ENCODE results near the gene EYA2. TPM values are rescaled to one million over a fixed set of nuclear protein-coding genes. Genes with fewer than 3 reads are reported as not detected.

Gene EYA2
- total RNA-seq, 2 experiments from 2014 or later: not detected

DNA sequence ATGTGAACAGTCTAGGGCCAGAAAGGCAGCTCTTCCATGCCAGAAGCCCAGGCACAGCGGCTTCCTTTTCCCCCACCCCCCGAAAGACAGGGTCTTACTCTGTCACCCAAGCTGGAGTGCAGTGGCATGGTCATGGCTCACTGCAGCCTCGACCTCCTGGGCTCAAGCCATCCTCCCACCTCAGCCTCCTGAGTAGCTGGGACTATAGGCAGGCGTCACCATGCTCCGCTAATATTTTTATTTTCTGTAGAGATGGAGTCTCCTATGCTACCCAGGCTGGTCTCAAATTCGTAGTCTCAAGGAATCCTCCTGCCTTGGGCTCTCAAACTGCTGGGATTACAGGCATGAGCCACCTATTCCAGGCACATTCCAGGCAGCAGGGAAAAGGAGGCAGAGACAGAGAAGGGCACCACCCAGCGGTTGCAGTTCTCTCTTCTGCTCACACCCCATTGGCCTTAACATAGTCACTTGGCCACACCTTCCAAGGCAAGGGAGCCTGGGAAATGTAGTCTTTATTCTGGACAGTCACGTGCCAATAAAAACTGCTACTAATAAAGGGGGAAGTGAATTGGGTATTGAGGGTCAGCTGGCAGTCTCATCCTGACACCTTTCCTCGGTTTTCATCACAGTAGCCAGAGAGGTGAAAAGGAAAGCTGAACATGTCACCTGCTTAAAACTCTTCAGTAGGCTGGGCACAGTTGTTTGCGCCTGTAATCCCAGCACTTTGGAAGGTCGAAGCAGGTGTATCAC, 255.9 kb downstream of the EYA2 start:
- Mint-ChIP-seq H3K27ac (no peak overlapping the region), H3K4me3 (no peak overlapping the region), H3K9me3 (no peaks in the 10 kb centered on the region), H3K4me1 (ENCODE audit: low read depth) (no peaks in the 10 kb centered on the region), H3K36me3 (ENCODE audit: low read depth) (no peaks in the 10 kb centered on the region), H3K27me3 (ENCODE audit: low read depth) (peaks cover 6% of the 10 kb centered on the region)
- CTCF ChIA-PET: interaction anchor here (0.7 kb wide), 1 partner anchor 11 kb away, joined by 4 read pairs; no protein-coding TSS in a partner anchor
- peak; percentile 25 for DNase-seq
- intact Hi-C loops (cut with micrococcal nuclease): loop anchor here (1.0 kb wide), 1 partner anchor 392 kb away; no protein-coding TSS in a partner anchor

DNA sequence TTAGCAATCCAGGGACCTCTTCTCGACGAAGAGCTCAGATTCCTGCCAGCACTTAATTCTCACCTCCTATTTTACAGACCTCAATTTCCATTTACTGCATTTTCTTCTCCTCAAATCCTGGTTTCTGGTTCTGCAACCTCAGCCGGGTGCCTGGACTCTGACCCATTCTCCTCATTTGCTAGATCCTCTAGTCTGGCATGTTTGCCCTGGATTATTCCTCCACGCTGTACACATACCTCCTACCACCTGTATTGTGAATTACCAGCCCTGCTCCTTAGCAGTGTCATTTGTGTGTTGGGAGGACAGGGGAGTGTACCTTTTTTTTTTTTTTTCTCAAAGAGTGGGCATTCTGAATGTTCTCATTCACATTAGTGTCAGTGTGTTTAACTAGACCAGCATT, 257.4 kb downstream of the EYA2 start:
- Mint-ChIP-seq H3K27me3 (ENCODE audit: low read depth) (peaks cover 7% of the 10 kb centered on the region), H3K27ac (no peak overlapping the region), H3K4me3 (no peak overlapping the region), H3K9me3 (no peaks in the 10 kb centered on the region), H3K4me1 (ENCODE audit: low read depth) (no peaks in the 10 kb centered on the region), H3K36me3 (ENCODE audit: low read depth) (no peaks in the 10 kb centered on the region)
- CTCF ChIA-PET: interaction anchor here (0.7 kb wide), 1 partner anchor 39 kb away, joined by 3 read pairs; no protein-coding TSS in a partner anchor
- DNase-seq: no peak
- intact Hi-C loops (cut with micrococcal nuclease): no loop called here

DNA sequence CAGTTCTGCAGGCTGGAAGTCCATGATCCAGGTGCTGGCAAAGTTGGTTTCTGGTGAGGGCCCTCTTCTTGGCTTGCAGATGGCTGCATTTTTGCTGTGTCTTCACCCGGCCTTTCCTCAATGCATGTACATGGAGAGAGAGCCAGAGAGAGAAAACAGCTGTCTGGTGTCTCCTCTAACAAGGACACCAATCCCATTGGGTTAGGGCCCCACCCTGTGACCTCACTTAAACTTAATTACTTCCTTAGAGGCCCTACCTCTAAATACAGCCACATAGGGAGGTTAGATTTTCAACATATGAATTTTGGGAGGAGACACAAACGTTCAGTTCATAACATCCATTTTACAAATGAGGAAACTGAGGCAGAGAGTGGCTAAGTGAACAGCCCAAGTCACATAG, 259.4 kb downstream of the EYA2 start:
- no peak overlapping the region for H3K4me3 Mint-ChIP-seq
- no peaks in the 10 kb centered on the region for H3K36me3 Mint-ChIP-seq (ENCODE audit: low read depth)
- intact Hi-C loops (cut with micrococcal nuclease): no loop called here
- H3K27me3 Mint-ChIP-seq (ENCODE audit: low read depth): peaks cover 7% of the 10 kb centered on the region
- no peak overlapping the region for H3K27ac Mint-ChIP-seq
- H3K9me3 Mint-ChIP-seq: no peaks in the 10 kb centered on the region
- CTCF ChIA-PET: no interaction called here
- no peaks in the 10 kb centered on the region for H3K4me1 Mint-ChIP-seq (ENCODE audit: low read depth)
- DNase-seq: no peak

DNA sequence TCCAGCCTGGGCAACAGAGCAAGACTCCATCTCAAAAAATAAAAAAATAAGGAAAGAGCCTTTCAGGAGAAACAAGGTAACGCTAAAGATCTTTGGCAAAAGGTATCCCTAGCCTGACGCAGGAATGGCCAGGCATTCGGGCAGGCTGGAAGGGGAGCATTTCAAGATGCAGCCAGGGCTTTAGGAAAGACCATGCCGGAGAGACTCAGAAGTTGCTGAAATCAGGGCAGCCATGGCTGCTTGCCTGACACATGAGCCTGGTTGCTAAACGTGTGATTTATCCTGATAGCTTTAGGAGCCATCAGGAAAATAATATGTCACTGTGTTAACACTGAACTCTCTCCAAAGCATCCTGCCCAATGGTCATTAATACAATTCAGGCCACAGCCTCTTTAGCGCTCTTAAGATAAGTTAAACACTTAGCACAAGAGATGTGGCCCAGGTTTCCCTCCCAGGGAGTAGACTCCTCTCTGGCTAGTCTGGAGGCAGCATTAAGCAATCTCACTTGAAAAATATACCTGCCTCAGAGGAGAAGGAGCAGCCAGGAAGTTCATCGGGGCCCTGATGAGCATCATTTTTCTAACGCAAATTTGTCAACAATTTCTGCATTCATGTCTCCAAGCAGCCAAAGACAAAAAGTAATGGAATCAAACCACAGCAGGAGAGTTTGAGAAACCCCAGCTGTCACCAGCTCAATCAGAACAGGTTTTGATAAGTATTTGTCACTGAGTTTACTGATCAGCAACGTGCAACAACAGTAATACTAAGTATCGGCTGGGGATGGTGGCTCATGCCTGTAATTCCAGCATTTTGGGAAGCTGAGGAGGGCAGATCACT, 261.9 kb downstream of the EYA2 start:
- no peak for DNase-seq
- intact Hi-C loops (cut with micrococcal nuclease): no loop called here
- H3K4me3 Mint-ChIP-seq: no peak overlapping the region
- H3K4me1 Mint-ChIP-seq (ENCODE audit: low read depth): no peaks in the 10 kb centered on the region
- H3K9me3 Mint-ChIP-seq: no peaks in the 10 kb centered on the region
- CTCF ChIA-PET: no interaction called here
- peaks cover 5% of the 10 kb centered on the region for H3K27me3 Mint-ChIP-seq (ENCODE audit: low read depth)
- H3K36me3 Mint-ChIP-seq (ENCODE audit: low read depth): no peaks in the 10 kb centered on the region
- H3K27ac Mint-ChIP-seq: no peak overlapping the region

DNA sequence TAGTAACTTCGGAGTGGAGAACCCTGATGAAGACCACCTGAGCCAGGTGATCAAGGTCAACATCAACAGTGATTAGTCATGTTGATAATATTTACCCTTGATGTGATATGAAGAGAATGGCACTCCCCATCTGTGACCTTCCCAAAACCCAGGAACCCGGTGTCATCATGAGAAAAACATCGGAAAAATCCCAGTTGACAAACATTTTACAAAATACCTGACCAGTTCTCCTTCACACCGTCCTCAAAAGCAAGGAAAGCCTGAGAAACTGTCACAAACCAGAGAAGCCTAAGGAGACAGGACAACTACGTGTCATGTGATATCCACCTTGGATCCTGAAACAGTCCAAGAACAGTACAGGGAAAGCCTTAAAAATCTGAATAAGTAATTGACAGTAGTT, 264.5 kb downstream of the EYA2 start:
- Mint-ChIP-seq H3K36me3 (ENCODE audit: low read depth) (no peaks in the 10 kb centered on the region), H3K9me3 (no peaks in the 10 kb centered on the region), H3K4me3 (no peak overlapping the region), H3K27me3 (ENCODE audit: low read depth) (peaks cover 5% of the 10 kb centered on the region), H3K27ac (no peak overlapping the region), H3K4me1 (ENCODE audit: low read depth) (no peaks in the 10 kb centered on the region)
- intact Hi-C loops (cut with micrococcal nuclease): no loop called here
- CTCF ChIA-PET: no interaction called here
- no peak for DNase-seq

DNA sequence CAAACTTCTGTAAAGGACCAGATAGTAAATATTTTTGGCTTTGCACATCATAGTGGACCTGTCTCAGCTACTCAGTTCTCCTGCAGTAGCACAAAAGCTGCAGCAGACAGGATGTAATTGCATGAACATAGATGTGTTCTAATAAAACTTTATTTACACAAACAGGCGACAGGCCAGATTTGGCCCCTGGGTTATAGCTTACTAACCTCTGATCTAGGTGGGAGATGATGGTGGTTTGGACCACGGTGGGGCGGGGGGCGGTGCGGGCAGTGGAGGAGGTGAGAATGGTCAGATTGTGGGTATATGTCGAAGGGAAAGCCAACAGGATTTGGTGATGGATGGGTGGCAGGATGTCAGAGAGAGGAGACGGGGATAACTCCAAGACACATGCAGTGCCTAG, 265.6 kb downstream of the EYA2 start:
- Mint-ChIP-seq H3K27me3 (ENCODE audit: low read depth) (peaks cover 3% of the 10 kb centered on the region), H3K4me1 (ENCODE audit: low read depth) (no peaks in the 10 kb centered on the region), H3K36me3 (ENCODE audit: low read depth) (no peaks in the 10 kb centered on the region), H3K4me3 (no peak overlapping the region), H3K27ac (no peak overlapping the region), H3K9me3 (no peaks in the 10 kb centered on the region)
- CTCF ChIA-PET: no interaction called here
- intact Hi-C loops (cut with micrococcal nuclease): no loop called here
- DNase-seq: no peak

DNA sequence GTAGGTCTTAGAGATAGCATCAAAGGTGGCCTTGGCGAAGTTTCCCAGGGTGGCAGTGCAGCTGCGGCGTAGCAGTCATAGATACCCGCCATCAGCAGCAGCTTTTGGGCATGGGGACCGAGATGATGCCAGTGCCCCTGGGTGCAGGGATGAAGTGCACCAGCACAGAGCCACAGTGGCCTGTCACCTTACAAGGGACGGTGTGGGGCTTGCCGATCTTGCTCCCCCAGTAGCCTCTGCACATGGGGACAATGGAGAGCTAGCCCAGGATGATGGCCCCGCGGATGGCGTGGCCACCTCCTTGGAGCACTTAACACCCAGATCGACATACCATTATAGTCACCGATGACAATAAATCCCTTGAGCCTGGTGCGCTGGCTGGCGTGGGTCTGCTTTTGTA, 266.3 kb downstream of the EYA2 start:
- no peak for DNase-seq
- intact Hi-C loops (cut with micrococcal nuclease): no loop called here
- Mint-ChIP-seq H3K4me3 (no peak overlapping the region), H3K27me3 (ENCODE audit: low read depth) (no peaks in the 10 kb centered on the region), H3K4me1 (ENCODE audit: low read depth) (no peaks in the 10 kb centered on the region), H3K36me3 (ENCODE audit: low read depth) (no peaks in the 10 kb centered on the region), H3K9me3 (no peaks in the 10 kb centered on the region), H3K27ac (no peak overlapping the region)
- CTCF ChIA-PET: no interaction called here

DNA sequence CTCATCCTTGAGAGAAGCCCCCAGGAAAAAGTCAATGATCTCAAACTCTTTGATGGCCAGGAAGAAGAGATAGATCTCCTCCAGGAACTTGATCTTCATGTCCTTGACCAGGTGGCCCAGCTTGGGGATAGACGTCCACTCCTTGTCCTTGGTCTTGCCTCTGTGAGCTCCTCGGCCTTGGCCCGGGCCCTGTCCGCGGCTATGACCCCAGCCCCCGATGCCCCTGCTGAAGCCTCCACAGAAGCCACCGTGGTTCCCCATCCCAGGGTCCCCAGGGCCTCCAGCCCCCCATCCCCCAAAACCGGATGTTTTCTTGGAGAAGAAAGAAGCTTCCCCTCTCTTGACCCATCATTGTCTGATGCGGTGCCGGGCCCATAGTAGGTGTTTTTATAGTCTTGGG, 266.8 kb downstream of the EYA2 start:
- no peak overlapping the region for H3K4me3 Mint-ChIP-seq

DNA sequence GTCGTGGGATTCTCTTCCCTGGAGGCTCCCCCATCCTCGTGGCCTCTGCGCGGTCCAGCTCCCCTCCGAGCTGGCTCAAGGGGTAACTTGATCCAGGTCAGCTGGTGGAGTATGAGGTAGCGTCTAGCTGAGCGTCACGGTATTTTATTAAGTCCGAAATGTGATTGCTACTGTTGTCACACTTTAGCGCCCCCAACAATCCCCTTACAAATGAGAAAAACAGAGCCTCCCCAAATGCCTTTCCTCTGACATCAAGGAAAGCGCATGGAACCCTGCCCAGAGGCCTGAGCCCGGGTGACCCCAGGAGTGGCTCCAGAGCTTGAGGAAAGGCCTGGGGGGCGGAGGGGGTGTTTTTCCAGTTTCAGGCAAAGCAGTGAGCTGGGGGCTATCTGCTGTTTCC, 269.5 kb downstream of the EYA2 start:
- no peak overlapping the region for H3K4me3 Mint-ChIP-seq
- no peak overlapping the region for H3K27ac Mint-ChIP-seq
- H3K36me3 Mint-ChIP-seq (ENCODE audit: low read depth): no peaks in the 10 kb centered on the region
- H3K27me3 Mint-ChIP-seq (ENCODE audit: low read depth): peaks cover 1% of the 10 kb centered on the region
- no peaks in the 10 kb centered on the region for H3K4me1 Mint-ChIP-seq (ENCODE audit: low read depth)
- DNase-seq: no peak
- intact Hi-C loops (cut with micrococcal nuclease): no loop called here
- CTCF ChIA-PET: interaction anchor here (0.6 kb wide), 1 partner anchor 8 kb away, joined by 3 read pairs; no protein-coding TSS in a partner anchor
- H3K9me3 Mint-ChIP-seq: no peaks in the 10 kb centered on the region

More for the DNA sequence above, 266.8 kb downstream of the EYA2 start:
- no peaks in the 10 kb centered on the region for H3K36me3 Mint-ChIP-seq (ENCODE audit: low read depth)
- H3K27ac Mint-ChIP-seq: no peak overlapping the region
- CTCF ChIA-PET: interaction anchor here (1.1 kb wide), 1 partner anchor 10 kb away, joined by 4 read pairs; no protein-coding TSS in a partner anchor
- H3K9me3 Mint-ChIP-seq: no peaks in the 10 kb centered on the region
- no peaks in the 10 kb centered on the region for H3K27me3 Mint-ChIP-seq (ENCODE audit: low read depth)
- no peaks in the 10 kb centered on the region for H3K4me1 Mint-ChIP-seq (ENCODE audit: low read depth)
- intact Hi-C loops (cut with micrococcal nuclease): no loop called here
- DNase-seq: no peak

DNA sequence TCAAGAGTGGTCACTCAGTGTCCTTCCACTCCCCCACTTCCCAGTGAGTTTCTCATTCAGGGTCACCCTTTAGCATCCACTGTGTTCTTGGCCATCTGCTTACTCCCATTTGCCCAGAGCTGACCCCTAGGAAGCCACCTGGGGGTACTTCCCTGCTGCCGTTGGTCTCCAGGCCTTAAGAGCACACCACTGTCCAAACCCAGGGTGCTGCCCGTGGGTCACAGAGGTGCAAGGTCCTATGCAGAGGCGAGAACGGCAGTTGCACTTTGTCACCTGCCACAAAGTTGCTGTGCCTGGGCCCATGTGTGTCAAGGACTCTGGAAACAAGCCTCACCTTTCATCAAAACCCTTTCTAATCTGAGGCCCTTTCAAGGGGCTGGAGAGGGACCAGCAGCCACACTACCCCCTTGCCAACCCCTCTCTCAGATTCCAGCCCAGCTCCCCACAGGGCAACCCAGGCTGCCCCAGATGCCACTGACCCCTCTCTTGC, 270.8 kb downstream of the EYA2 start:
- DNase-seq: no peak
- CTCF ChIA-PET: interaction anchor here (1.0 kb wide), 1 partner anchor 125 kb away, joined by 6 read pairs; no protein-coding TSS in a partner anchor
- H3K9me3 Mint-ChIP-seq: no peaks in the 10 kb centered on the region
- no peak overlapping the region for H3K27ac Mint-ChIP-seq
- no peaks in the 10 kb centered on the region for H3K4me1 Mint-ChIP-seq (ENCODE audit: low read depth)
- intact Hi-C loops (cut with micrococcal nuclease): no loop called here
- no peak overlapping the region for H3K4me3 Mint-ChIP-seq
- H3K27me3 Mint-ChIP-seq (ENCODE audit: low read depth): peaks cover 1% of the 10 kb centered on the region
- H3K36me3 Mint-ChIP-seq (ENCODE audit: low read depth): no peaks in the 10 kb centered on the region

DNA sequence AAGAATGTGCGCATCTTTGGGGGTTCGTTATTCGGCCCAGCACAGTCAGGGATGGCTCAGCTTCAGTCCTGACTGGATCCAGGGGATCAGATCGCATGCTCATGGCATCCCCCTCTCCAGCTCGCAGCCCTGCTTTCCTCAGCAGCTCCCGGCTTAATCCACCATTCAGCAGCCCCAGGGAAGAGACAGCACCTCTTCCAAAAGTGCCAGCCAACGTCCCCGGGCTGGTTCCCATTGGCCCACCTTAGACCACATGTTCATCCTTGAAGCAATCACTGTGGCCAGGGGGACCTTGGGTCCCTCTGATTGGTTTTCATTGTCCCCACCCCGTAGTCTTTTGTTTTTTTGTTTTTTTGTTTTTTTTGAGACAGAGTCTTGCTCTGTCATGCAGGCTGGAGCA, 273.2 kb downstream of the EYA2 start:
- Mint-ChIP-seq H3K4me1 (ENCODE audit: low read depth) (no peaks in the 10 kb centered on the region), H3K27ac (no peak overlapping the region), H3K36me3 (ENCODE audit: low read depth) (no peaks in the 10 kb centered on the region), H3K4me3 (no peak overlapping the region), H3K27me3 (ENCODE audit: low read depth) (peaks cover 1% of the 10 kb centered on the region), H3K9me3 (no peaks in the 10 kb centered on the region)
- no peak for DNase-seq
- intact Hi-C loops (cut with micrococcal nuclease): no loop called here
- CTCF ChIA-PET: no interaction called here

DNA sequence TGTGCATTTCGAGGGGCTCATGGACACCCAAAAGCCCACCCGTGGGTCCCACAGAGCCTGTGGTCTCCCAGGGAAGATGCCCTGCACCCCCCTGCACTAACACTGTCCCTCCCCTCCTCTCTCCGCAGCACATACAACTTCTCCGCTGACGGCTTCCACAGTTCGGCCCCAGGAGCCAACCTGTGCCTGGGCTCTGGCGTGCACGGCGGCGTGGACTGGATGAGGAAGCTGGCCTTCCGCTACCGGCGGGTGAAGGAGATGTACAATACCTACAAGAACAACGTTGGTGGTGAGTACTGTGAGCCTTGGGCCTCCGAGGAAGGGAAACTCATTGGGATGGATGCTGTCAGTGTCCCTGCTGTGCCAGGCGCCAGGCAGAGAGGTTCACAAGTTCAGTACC, 277.9 kb downstream of the EYA2 start:
- DNase-seq: no peak
- no peak overlapping the region for H3K4me3 Mint-ChIP-seq
- no peaks in the 10 kb centered on the region for H3K4me1 Mint-ChIP-seq (ENCODE audit: low read depth)
- CTCF ChIA-PET: interaction anchor here (0.5 to 1.0 kb wide), 2 partner anchors 8 to 209 kb away, joined by 3 read pairs; no protein-coding TSS in a partner anchor
- peaks cover 1% of the 10 kb centered on the region for H3K27me3 Mint-ChIP-seq (ENCODE audit: low read depth)
- intact Hi-C loops (cut with micrococcal nuclease): no loop called here
- no peaks in the 10 kb centered on the region for H3K9me3 Mint-ChIP-seq
- H3K27ac Mint-ChIP-seq: no peak overlapping the region
- no peaks in the 10 kb centered on the region for H3K36me3 Mint-ChIP-seq (ENCODE audit: low read depth)

Measured in activated naive CD4-positive, alpha-beta T cell treated with anti-CD3 and anti-CD28 coated beads for 36 hours (primary cell).